SK-N-SH treated with all-trans-retinoic acid at 6 μM for 48 hours (cell line): ENCODE results near the gene NUP133.

Source experiments
- ATAC-seq: fragments of 200-7000 bp; cut with Tn5 transposase; 3 replicates; pipeline ENCODE4 v1.9.1; 2020; ENCODE audit warnings: mild to moderate bottlenecking, moderate library complexity
- CREB5 ChIP-seq: fragments of 250-450 bp; sonication (Bioruptor Pico); IDR thresholded peaks from 2 replicates; pipeline ENCODE4 v1.5.1; 2020; ENCODE audit warnings: low read depth, mild to moderate bottlenecking, moderate library complexity
- CSDC2 ChIP-seq: fragments of 250-450 bp; sonication (Bioruptor Pico); IDR thresholded peaks from 2 replicates; pipeline ENCODE4 v1.5.0; 2020; ENCODE audit warnings: mild to moderate bottlenecking, moderate library complexity
- CSRNP3 ChIP-seq: fragments of 250-450 bp; sonication (Bioruptor Pico); IDR thresholded peaks from 2 replicates; pipeline ENCODE4 v1.5.1; 2021; ENCODE audit warnings: mild to moderate bottlenecking, moderate library complexity
- ESRRG ChIP-seq: fragments of 250-450 bp; sonication (Bioruptor Pico); IDR thresholded peaks from 2 replicates; pipeline ENCODE4 v1.6.1; 2021; ENCODE audit warnings: mild to moderate bottlenecking
- GLIS3 ChIP-seq: fragments of 250-450 bp; sonication (Bioruptor Pico); IDR thresholded peaks from 2 replicates; pipeline ENCODE4 v1.5.0; 2020; ENCODE audit warnings: mild to moderate bottlenecking, moderate library complexity
- ISL1 ChIP-seq: fragments of 250-450 bp; sonication (Bioruptor Pico); IDR thresholded peaks from 2 replicates; pipeline ENCODE4 v2.1.2; 2022; ENCODE audit warnings: mild to moderate bottlenecking, moderate library complexity
- OSR1 ChIP-seq: fragments of 250-450 bp; sonication (Bioruptor Pico); IDR thresholded peaks from 2 replicates; pipeline ENCODE4 v1.8.0; 2022; ENCODE audit warnings: moderate library complexity, mild to moderate bottlenecking, inconsistent platforms
- PATZ1 ChIP-seq: fragments of 250-450 bp; sonication (Bioruptor Pico); IDR thresholded peaks from 2 replicates; pipeline ENCODE4 v1.8.0; 2020; ENCODE audit warnings: mild to moderate bottlenecking, moderate library complexity, borderline replicate concordance
- POU6F1 ChIP-seq: fragments of 250-450 bp; sonication (Bioruptor Pico); IDR thresholded peaks from 2 replicates; pipeline ENCODE4 v1.8.0; 2021; ENCODE audit warnings: low read depth, mild to moderate bottlenecking, moderate library complexity, borderline replicate concordance
- RARB ChIP-seq: fragments of 250-450 bp; sonication (Bioruptor Pico); IDR thresholded peaks from 2 replicates; pipeline ENCODE4 v1.8.0; 2021; ENCODE audit warnings: mild to moderate bottlenecking, moderate library complexity
- SNAI2 ChIP-seq: fragments of 250-450 bp; sonication (Bioruptor Pico); IDR thresholded peaks from 2 replicates; pipeline ENCODE4 v1.5.0; 2020; ENCODE audit warnings: mild to moderate bottlenecking, moderate library complexity
- TCF4 ChIP-seq: fragments of 250-450 bp; sonication (Bioruptor Pico); IDR thresholded peaks from 2 replicates; pipeline ENCODE4 v1.8.0; 2021; ENCODE audit warnings: mild to moderate bottlenecking, moderate library complexity, borderline replicate concordance
- TOX ChIP-seq: fragments of 250-450 bp; sonication (Bioruptor Pico); IDR thresholded peaks from 2 replicates; pipeline ENCODE4 v1.8.0; 2021; ENCODE audit warnings: mild to moderate bottlenecking, moderate library complexity, borderline replicate concordance
- TSHZ2 ChIP-seq: fragments of 250-450 bp; sonication (Bioruptor Pico); IDR thresholded peaks from 2 replicates; pipeline ENCODE4 v1.5.0; 2020; ENCODE audit warnings: mild to moderate bottlenecking, moderate library complexity
- ZC3H10 ChIP-seq: fragments of 250-450 bp; sonication (Bioruptor Pico); IDR thresholded peaks from 2 replicates; pipeline ENCODE4 v1.5.1; 2021; ENCODE audit warnings: mild to moderate bottlenecking, moderate library complexity
- ZFP3 ChIP-seq: fragments of 250-450 bp; sonication (Bioruptor Pico); IDR thresholded peaks from 2 replicates; pipeline ENCODE4 v1.5.0; 2020; ENCODE audit warnings: mild to moderate bottlenecking, moderate library complexity
- ZFP30 ChIP-seq: fragments of 450-650 bp; formaldehyde crosslinking; IDR thresholded peaks from 2 replicates; pipeline ENCODE4 v1.5.0; 2022; ENCODE audit warnings: mild to moderate bottlenecking, moderate library complexity
- ZNF565 ChIP-seq: fragments of 450-650 bp; formaldehyde crosslinking; conservative IDR thresholded peaks from 2 replicates; pipeline ENCODE4 v1.5.0; 2020; ENCODE audit warnings: low read depth, mild to moderate bottlenecking, moderate library complexity
- ZNF8 ChIP-seq: fragments of 450-650 bp; formaldehyde crosslinking; IDR thresholded peaks from 2 replicates; pipeline ENCODE4 v1.5.0; 2020; ENCODE audit warnings: mild to moderate bottlenecking, moderate library complexity

Gene NUP133

GRCh38 chr1:229464672-229465071 lies 43.5 kb downstream of the NUP133 start (continued):
- TF ChIP-seq OSR1 (CRISPR knock-in tag) = no peak

- no peak for TF ChIP-seq CSRNP3 (CRISPR knock-in tag)
- TF ChIP-seq OSR1 (CRISPR knock-in tag) = no peak
- ATAC-seq = no peak
Measured at GRCh38 chr1:229461032-229461668, 47.0 kb downstream of the NUP133 start.

GRCh38 chr1:229459815-229460214 lies 48.3 kb downstream of the NUP133 start:
- TF ChIP-seq ZNF8 (CRISPR knock-in tag) (no peak), POU6F1 (CRISPR knock-in tag) (no peak), CREB5 (CRISPR knock-in tag) (no peak), RARB (CRISPR knock-in tag) (no peak), PATZ1 (CRISPR knock-in tag) (no peak), TCF4 (CRISPR knock-in tag) (no peak), ZNF565 (CRISPR knock-in tag) (no peak), ZFP3 (CRISPR knock-in tag) (no peak), ESRRG (CRISPR knock-in tag) (no peak), GLIS3 (CRISPR knock-in tag) (no peak), ZC3H10 (CRISPR knock-in tag) (no peak), SNAI2 (CRISPR knock-in tag) (no peak), CSRNP3 (CRISPR knock-in tag) (no peak), TSHZ2 (no peak), ZFP30 (CRISPR knock-in tag) (no peak), OSR1 (CRISPR knock-in tag) (no peak), ISL1 (CRISPR knock-in tag) (no peak)
- ATAC-seq = no peak

GRCh38 chr1:229457436-229457835 lies 50.7 kb downstream of the NUP133 start:
- no peak for TF ChIP-seq TOX (CRISPR knock-in tag)
- no peak for TF ChIP-seq CSDC2 (CRISPR knock-in tag)
- no peak for TF ChIP-seq GLIS3 (CRISPR knock-in tag)
- TF ChIP-seq ISL1 (CRISPR knock-in tag) = no peak
- TF ChIP-seq ZNF8 (CRISPR knock-in tag) = no peak
- TF ChIP-seq PATZ1 (CRISPR knock-in tag) = no peak
- no peak for TF ChIP-seq OSR1 (CRISPR knock-in tag)
- TF ChIP-seq, all 23 proteins: peak for 0
- no peak for ATAC-seq
